K562 (cell line): ENCODE measurements around the gene CHST8. TPM values are rescaled to one million over a fixed set of nuclear protein-coding genes. Genes with fewer than 3 reads are reported as not detected.

ENCODE experiments used
- ATAC-seq: fragments of 200-7000 bp; cut with Tn5 transposase; 3 replicates; pipeline ENCODE4 v1.9.1; 2020; ENCODE audit warnings: moderate library complexity
- BruUV-seq: library from RNA; stranded (reverse); fragments of 400-500 nt; replicated peaks from 2 replicates; lab custom pipeline; 2021; lab: Mats Ljungman, UMichigan
- CTCF ChIA-PET: fragments of 300-600 bp; formaldehyde crosslinking; extraction: SDS; loops from one replicate; lab custom pipeline; 2021; ENCODE audit warnings: low intra/inter-chr PET ratio; lab: Yijun Ruan, JAX
- POLR2A ChIA-PET: fragments of 300-600, 350-650 bp; sonication (Branson Sonifier 250); formaldehyde crosslinking; extraction: SDS; loops from one replicate; lab custom pipeline; 2021; ENCODE audit warnings: antibody characterized with exemption, inconsistent platforms; lab: Yijun Ruan, JAX
- DNase-seq, 4 experiments: peaks; one replicate each; pipeline versions ENCODE4 v3.0.0 to v3.0.0-alpha.2; 2011 to 2018; ENCODE audit warnings: low spot score in 3 of 4, mixed read lengths in 3 of 4; ENCODE audit errors: extremely low read depth in 1 of 4
- FAIRE-seq: peaks from 2 replicates; lab custom pipeline; 2011; peaks lifted over from hg19 to GRCh38; lab: Jason Lieb, UNC
- H2AFZ ChIP-seq: 2 replicates; pipeline ENCODE4 v1.6.0; 2011; ENCODE audit warnings: low read depth, low read length, control low read depth, inconsistent platforms
- H3K27ac ChIP-seq: fragments of 200-600 bp; 3 replicates; pipeline ENCODE4 v1.8.0; 2011; ENCODE audit warnings: low read depth, mild to moderate bottlenecking, control low read depth, inconsistent platforms, low read length, moderate library complexity, mixed read lengths; ENCODE audit errors: extremely low read depth
- H3K27me3 ChIP-seq, 2 experiments: fragments of 300-600 bp in 1 of 2; 2 replicates in 1 of 2; 3 replicates in 1 of 2; pipeline versions ENCODE4 v1.6.0 to v1.8.0; 2011; ENCODE audit warnings: inconsistent platforms in 2 of 2, low read length in 2 of 2, mild to moderate bottlenecking in 1 of 2, mixed read lengths in 1 of 2, moderate library complexity in 1 of 2; ENCODE audit not compliant: control insufficient read depth in 2 of 2, insufficient read depth in 2 of 2
- H3K36me3 ChIP-seq: fragments of 300-600 bp; 3 replicates; pipeline ENCODE4 v1.8.0; 2011; ENCODE audit warnings: mild to moderate bottlenecking, low read length, inconsistent platforms; ENCODE audit not compliant: control insufficient read depth, insufficient read depth
- H3K4me1 ChIP-seq, 2 experiments: fragments of 200-600 bp in 1 of 2; replicated peaks in 1 of 2; 2 replicates in 1 of 2; 3 replicates in 1 of 2; pipeline versions ENCODE4 v1.5.1 to v1.8.0; 2011; ENCODE audit warnings: inconsistent platforms in 2 of 2, low read length in 2 of 2, mild to moderate bottlenecking in 1 of 2, mixed read lengths in 1 of 2, moderate library complexity in 1 of 2; ENCODE audit not compliant: control insufficient read depth in 2 of 2, insufficient read depth in 2 of 2
- H3K4me2 ChIP-seq: 2 replicates; pipeline ENCODE4 v1.6.1; 2011; ENCODE audit warnings: low read length, control low read depth, inconsistent platforms, mixed read lengths; ENCODE audit not compliant: insufficient read depth
- H3K4me3 ChIP-seq: fragments of 200-600 bp; sonication (generic), shearing (Covaris generic); 2 replicates; pipeline ENCODE4 v1.5.1; 2016; ENCODE audit warnings: control low read depth, inconsistent platforms
- H3K79me2 ChIP-seq: fragments of 200-600 bp; 3 replicates; pipeline ENCODE4 v1.8.0; 2011; ENCODE audit warnings: low read length, inconsistent platforms; ENCODE audit not compliant: control insufficient read depth, insufficient read depth
- H3K9ac ChIP-seq, 2 experiments: 2 replicates each; pipeline versions ENCODE4 v1.6.0 to v1.6.1; 2011; ENCODE audit warnings: low read depth in 2 of 2, low read length in 2 of 2, control low read depth in 1 of 2, inconsistent platforms in 1 of 2, mild to moderate bottlenecking in 1 of 2, mixed read lengths in 1 of 2; ENCODE audit not compliant: insufficient read depth in 1 of 2
- H3K9me1 ChIP-seq: one replicate; pipeline ENCODE4 v1.6.0; 2011; ENCODE audit warnings: inconsistent platforms, mild to moderate bottlenecking, low read length, moderate library complexity; ENCODE audit not compliant: control insufficient read depth, insufficient read depth
- H3K9me3 ChIP-seq: replicated peaks from 2 replicates; pipeline ENCODE4 v1.5.1; 2011; ENCODE audit warnings: low read depth, low read length, inconsistent platforms; ENCODE audit not compliant: control insufficient read depth, insufficient read depth
- H4K20me1 ChIP-seq: replicated peaks from 2 replicates; pipeline ENCODE4 v1.6.1; 2011; ENCODE audit warnings: low read length, inconsistent platforms, mixed read lengths; ENCODE audit not compliant: control insufficient read depth, insufficient read depth
- PTRF ChIP-seq: fragments of 450-650 bp; IDR thresholded peaks from 2 replicates; pipeline ENCODE4 v1.6.1; 2016; ENCODE audit warnings: mild to moderate bottlenecking, missing genetic modification characterization, missing compliant biosample characterization
- U2AF1 ChIP-seq: fragments of 200-400 bp; formaldehyde crosslinking; optimal IDR thresholded peaks from 2 replicates; pipeline ENCODE3; 2017; ENCODE audit warnings: mild to moderate bottlenecking, low read depth, low read length, moderate library complexity
- ZNF253 ChIP-seq: fragments of 250-450 bp; sonication (Bioruptor Pico); conservative IDR thresholded peaks from 2 replicates; pipeline ENCODE4 v1.6.1; 2021; ENCODE audit warnings: mild to moderate bottlenecking
- WGBS: fragments of 100-300 bp; shearing (Covaris generic); methylation state at CpG from one replicate; pipeline ENCODE4 v1.1.6; 2016; ENCODE audit warnings: low coverage, mixed read lengths; ENCODE audit not compliant: insufficient coverage; ENCODE audit errors: missing lambda C conversion rate; 5-methylcytosine and 5-hydroxymethylcytosine counted together
- in situ Hi-C: fragments of 300-500 bp; cut with MboI; formaldehyde crosslinking; loops from 4 replicates; pipeline ENCODE4 v1.15.0; 2018; ENCODE audit warnings: inconsistent platforms, mixed read lengths
- intact Hi-C: fragments of 100-400 bp; cut with micrococcal nuclease; formaldehyde crosslinking; loops from 2 replicates; pipeline ENCODE4 v1.14.2; 2022
- polyA plus RNA-seq, 8 experiments: library from polyadenylated mRNA; depleted of rRNA in 4 of 8; stranded (reverse) in 5 of 8; unstranded in 3 of 8; fragments of >200 nt; fragmentation: Nextera tagmentation in 2 of 8; fragmentation: Illumina TruSeq in 1 of 8; extraction: Ambion mirVana in 2 of 8; extraction: Trizol in 1 of 8; gene quantifications; 2 replicates each; pipeline versions ENCODE4 v1.2.1 to v1.2.3, GENCODE V29; 2011 to 2014; ENCODE audit warnings: inconsistent platforms in 1 of 8, missing spikeins in 1 of 8
- total RNA-seq, 7 experiments: library from RNA; depleted of rRNA in 6 of 7; stranded (reverse); fragments of >200 nt in 6 of 7; fragmentation: Illumina TruSeq in 2 of 7; extraction: Trizol in 2 of 7; gene quantifications; 2 replicates each; pipeline versions ENCODE4 v1.2.1 to v1.2.3, GENCODE V29; 2011 to 2021; ENCODE audit warnings: low replicate concordance in 1 of 7
- TF ChIP-seq, protein P1 (sequence below): fragments of 200-400 bp; formaldehyde crosslinking; IDR thresholded peaks from 2 replicates; pipeline ENCODE4 v1.6.1; 2017; ENCODE audit warnings: mild to moderate bottlenecking, low read depth, low read length, moderate library complexity
- TF ChIP-seq, protein P2 (sequence below), 3 experiments: IDR thresholded peaks in 2 of 3; conservative IDR thresholded peaks in 1 of 3; 2 replicates each; pipeline ENCODE4 v1.5.1; 2011 to 2012; ENCODE audit warnings: low read length in 3 of 3, mild to moderate bottlenecking in 3 of 3, control low read depth in 2 of 3, improper control_type of control experiment in 1 of 3, inconsistent platforms in 1 of 3, low read depth in 1 of 3, mixed read lengths in 1 of 3, moderate library complexity in 1 of 3; ENCODE audit not compliant: insufficient read depth in 2 of 3
- TF ChIP-seq, protein P3 (sequence below): sonication (generic); formaldehyde crosslinking; IDR thresholded peaks from 2 replicates; pipeline ENCODE4 v1.8.0; 2023; ENCODE audit warnings: mild to moderate bottlenecking, missing genetic modification reagents

Gene CHST8
- total and polyA plus RNA-seq, 9 of the 15 experiments (the other 6 are each of a cell fraction or from before 2014, with no cell fraction given): 0.11 TPM; not detected in 8

GRCh38 chr19:33668968-33669367 is 47.2 kb downstream of the CHST8 start:
- no peak overlapping the region for H3K4me2 ChIP-seq
- POLR2A ChIA-PET: interaction anchor here (0.6 kb wide), 1 partner anchor 9 kb away, joined by 4 read pairs; no protein-coding TSS in a partner anchor
- no peaks in the 10 kb centered on the region for H3K79me2 ChIP-seq
- no peak overlapping the region for H3K4me3 ChIP-seq
- intact Hi-C loops: no loop called here
- H3K36me3 ChIP-seq: no peaks in the 10 kb centered on the region
- TF ChIP-seq PTRF (tag) (no peak), ZNF253 (CRISPR knock-in tag) (no peak)
- TF ChIP-seq, all 486 proteins: peak for 0
- peaks cover 9% of the 10 kb centered on the region; the same call in 1 of the 2 replicates for H4K20me1 ChIP-seq
- ATAC-seq: no peak
- H3K9me1 ChIP-seq: no peaks in the 10 kb centered on the region
- H3K27me3 ChIP-seq: peaks cover 11 to 42% of the 10 kb centered on the region in 2 experiments; a peak in 4 of 5 replicates
- FAIRE-seq: no peak
- H3K9ac ChIP-seq: no peak overlapping the region
- H3K4me1 ChIP-seq: no peaks in the 10 kb centered on the region
- H3K9me3 ChIP-seq: no peaks in the 10 kb centered on the region
- no peak for DNase-seq
- WGBS: 0% methylated on average over 8 of the region's 8 CpGs
- H2AFZ ChIP-seq: no peak overlapping the region
- no peak overlapping the region for H3K27ac ChIP-seq
- no TSS peak for BruUV-seq
- CTCF ChIA-PET: no interaction called here
- in situ Hi-C loops: no loop called here

GRCh38 chr19:33669376-33669775 is 47.6 kb downstream of the CHST8 start:
- in situ Hi-C loops: no loop called here
- CTCF ChIA-PET: no interaction called here
- no TSS peak for BruUV-seq
- TF ChIP-seq U2AF1: no peak
- TF ChIP-seq, protein P1, sequence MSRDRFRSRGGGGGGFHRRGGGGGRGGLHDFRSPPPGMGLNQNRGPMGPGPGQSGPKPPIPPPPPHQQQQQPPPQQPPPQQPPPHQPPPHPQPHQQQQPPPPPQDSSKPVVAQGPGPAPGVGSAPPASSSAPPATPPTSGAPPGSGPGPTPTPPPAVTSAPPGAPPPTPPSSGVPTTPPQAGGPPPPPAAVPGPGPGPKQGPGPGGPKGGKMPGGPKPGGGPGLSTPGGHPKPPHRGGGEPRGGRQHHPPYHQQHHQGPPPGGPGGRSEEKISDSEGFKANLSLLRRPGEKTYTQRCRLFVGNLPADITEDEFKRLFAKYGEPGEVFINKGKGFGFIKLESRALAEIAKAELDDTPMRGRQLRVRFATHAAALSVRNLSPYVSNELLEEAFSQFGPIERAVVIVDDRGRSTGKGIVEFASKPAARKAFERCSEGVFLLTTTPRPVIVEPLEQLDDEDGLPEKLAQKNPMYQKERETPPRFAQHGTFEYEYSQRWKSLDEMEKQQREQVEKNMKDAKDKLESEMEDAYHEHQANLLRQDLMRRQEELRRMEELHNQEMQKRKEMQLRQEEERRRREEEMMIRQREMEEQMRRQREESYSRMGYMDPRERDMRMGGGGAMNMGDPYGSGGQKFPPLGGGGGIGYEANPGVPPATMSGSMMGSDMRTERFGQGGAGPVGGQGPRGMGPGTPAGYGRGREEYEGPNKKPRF: no peak
- TF ChIP-seq, protein P2, sequence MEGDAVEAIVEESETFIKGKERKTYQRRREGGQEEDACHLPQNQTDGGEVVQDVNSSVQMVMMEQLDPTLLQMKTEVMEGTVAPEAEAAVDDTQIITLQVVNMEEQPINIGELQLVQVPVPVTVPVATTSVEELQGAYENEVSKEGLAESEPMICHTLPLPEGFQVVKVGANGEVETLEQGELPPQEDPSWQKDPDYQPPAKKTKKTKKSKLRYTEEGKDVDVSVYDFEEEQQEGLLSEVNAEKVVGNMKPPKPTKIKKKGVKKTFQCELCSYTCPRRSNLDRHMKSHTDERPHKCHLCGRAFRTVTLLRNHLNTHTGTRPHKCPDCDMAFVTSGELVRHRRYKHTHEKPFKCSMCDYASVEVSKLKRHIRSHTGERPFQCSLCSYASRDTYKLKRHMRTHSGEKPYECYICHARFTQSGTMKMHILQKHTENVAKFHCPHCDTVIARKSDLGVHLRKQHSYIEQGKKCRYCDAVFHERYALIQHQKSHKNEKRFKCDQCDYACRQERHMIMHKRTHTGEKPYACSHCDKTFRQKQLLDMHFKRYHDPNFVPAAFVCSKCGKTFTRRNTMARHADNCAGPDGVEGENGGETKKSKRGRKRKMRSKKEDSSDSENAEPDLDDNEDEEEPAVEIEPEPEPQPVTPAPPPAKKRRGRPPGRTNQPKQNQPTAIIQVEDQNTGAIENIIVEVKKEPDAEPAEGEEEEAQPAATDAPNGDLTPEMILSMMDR (IDR thresholded peaks at IDR 0.05 in 2 of 3, conservative IDR thresholded peaks at IDR 0.05 in 1 of 3; ENCODE audit: insufficient read depth in 2 of 3, low read depth in 1 of 3, low read length in 3 of 3): no peak
- TF ChIP-seq, protein P3, sequence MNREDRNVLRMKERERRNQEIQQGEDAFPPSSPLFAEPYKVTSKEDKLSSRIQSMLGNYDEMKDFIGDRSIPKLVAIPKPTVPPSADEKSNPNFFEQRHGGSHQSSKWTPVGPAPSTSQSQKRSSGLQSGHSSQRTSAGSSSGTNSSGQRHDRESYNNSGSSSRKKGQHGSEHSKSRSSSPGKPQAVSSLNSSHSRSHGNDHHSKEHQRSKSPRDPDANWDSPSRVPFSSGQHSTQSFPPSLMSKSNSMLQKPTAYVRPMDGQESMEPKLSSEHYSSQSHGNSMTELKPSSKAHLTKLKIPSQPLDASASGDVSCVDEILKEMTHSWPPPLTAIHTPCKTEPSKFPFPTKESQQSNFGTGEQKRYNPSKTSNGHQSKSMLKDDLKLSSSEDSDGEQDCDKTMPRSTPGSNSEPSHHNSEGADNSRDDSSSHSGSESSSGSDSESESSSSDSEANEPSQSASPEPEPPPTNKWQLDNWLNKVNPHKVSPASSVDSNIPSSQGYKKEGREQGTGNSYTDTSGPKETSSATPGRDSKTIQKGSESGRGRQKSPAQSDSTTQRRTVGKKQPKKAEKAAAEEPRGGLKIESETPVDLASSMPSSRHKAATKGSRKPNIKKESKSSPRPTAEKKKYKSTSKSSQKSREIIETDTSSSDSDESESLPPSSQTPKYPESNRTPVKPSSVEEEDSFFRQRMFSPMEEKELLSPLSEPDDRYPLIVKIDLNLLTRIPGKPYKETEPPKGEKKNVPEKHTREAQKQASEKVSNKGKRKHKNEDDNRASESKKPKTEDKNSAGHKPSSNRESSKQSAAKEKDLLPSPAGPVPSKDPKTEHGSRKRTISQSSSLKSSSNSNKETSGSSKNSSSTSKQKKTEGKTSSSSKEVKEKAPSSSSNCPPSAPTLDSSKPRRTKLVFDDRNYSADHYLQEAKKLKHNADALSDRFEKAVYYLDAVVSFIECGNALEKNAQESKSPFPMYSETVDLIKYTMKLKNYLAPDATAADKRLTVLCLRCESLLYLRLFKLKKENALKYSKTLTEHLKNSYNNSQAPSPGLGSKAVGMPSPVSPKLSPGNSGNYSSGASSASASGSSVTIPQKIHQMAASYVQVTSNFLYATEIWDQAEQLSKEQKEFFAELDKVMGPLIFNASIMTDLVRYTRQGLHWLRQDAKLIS (CRISPR knock-in tag): no peak

More at GRCh38 chr19:33669376-33669775, 47.6 kb downstream of the CHST8 start:
- POLR2A ChIA-PET: interaction anchor here (0.6 kb wide), 1 partner anchor 9 kb away, joined by 4 read pairs; no protein-coding TSS in a partner anchor
- under 1% methylated on average over 5 of the region's 5 CpGs for WGBS
- no peaks in the 10 kb centered on the region for H3K9me1 ChIP-seq
- DNase-seq (no peak), FAIRE-seq (no peak), ATAC-seq (no peak)
- no peaks in the 10 kb centered on the region for H3K36me3 ChIP-seq
- no peak overlapping the region for H3K4me3 ChIP-seq
- H3K27me3 ChIP-seq: peaks cover 11 to 45% of the 10 kb centered on the region in 2 experiments; a peak in 4 of 5 replicates
- peaks cover 9% of the 10 kb centered on the region; the same call in 1 of the 2 replicates for H4K20me1 ChIP-seq
- intact Hi-C loops: no loop called here
- no peaks in the 10 kb centered on the region for H3K79me2 ChIP-seq
- no peak overlapping the region for H2AFZ ChIP-seq
- H3K27ac ChIP-seq: no peak overlapping the region
- H3K9ac ChIP-seq: no peak overlapping the region
- H3K9me3 ChIP-seq: no peaks in the 10 kb centered on the region
- H3K4me2 ChIP-seq: no peak overlapping the region
- H3K4me1 ChIP-seq: no peaks in the 10 kb centered on the region
